Measurements from ENCODE around the gene HEPHL1. TPM values are rescaled to one million over a fixed set of nuclear protein-coding genes. Genes with fewer than 3 reads are reported as not detected.

HEPHL1 gene
- total and polyA plus RNA-seq, 2 donors (not counting 1 experiment from before 2014, with no cell fraction given) = not detected

DNA sequence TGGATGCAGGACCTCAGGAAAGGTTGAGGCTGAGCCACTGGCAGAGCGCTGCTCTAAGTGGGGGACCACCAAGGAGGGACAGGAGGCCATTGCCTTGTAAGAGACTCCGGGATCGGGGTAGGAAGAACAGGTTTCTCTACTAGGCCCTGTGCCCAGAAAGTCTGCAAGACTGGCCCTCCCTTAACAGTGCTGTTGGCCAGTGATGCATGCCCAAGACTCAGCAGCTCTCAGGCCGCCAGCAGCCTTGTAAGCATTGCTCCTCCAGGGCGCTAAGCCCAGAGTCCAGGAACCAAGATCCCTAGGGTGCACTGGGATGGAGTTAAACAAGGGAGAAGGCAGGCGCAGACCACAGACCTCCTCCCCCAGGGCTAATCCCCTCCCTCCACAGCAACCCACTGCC, 68.2 kb downstream of the HEPHL1 start:
- no peaks in the 10 kb centered on the region for H3K36me3 ChIP-seq (replicated peaks in 1 of 2; ENCODE audit: control extremely low read depth in 1 of 2, control insufficient read depth in 1 of 2, extremely low read depth in 1 of 2, insufficient read depth in 2 of 2, low read length in 1 of 2)
- no peaks in the 10 kb centered on the region for H3K79me2 ChIP-seq (ENCODE audit: control insufficient read depth, insufficient read depth, low read length)
- H3K27ac ChIP-seq (ENCODE audit: low read length in 2 of 2) = no peak overlapping the region
- TF ChIP-seq EZH2 (IDR thresholded peaks at IDR 0.05; ENCODE audit: borderline replicate concordance, insufficient read depth, low read depth, low read length, poor library complexity, severe bottlenecking) = no peak
- TF ChIP-seq, protein P1, sequence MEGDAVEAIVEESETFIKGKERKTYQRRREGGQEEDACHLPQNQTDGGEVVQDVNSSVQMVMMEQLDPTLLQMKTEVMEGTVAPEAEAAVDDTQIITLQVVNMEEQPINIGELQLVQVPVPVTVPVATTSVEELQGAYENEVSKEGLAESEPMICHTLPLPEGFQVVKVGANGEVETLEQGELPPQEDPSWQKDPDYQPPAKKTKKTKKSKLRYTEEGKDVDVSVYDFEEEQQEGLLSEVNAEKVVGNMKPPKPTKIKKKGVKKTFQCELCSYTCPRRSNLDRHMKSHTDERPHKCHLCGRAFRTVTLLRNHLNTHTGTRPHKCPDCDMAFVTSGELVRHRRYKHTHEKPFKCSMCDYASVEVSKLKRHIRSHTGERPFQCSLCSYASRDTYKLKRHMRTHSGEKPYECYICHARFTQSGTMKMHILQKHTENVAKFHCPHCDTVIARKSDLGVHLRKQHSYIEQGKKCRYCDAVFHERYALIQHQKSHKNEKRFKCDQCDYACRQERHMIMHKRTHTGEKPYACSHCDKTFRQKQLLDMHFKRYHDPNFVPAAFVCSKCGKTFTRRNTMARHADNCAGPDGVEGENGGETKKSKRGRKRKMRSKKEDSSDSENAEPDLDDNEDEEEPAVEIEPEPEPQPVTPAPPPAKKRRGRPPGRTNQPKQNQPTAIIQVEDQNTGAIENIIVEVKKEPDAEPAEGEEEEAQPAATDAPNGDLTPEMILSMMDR (IDR thresholded peaks at IDR 0.05) = no peak
- no peak overlapping the region for H3K27ac Mint-ChIP-seq
- no peak overlapping the region for H2AFZ ChIP-seq (ENCODE audit: insufficient read depth, low read depth, low read length, poor library complexity, severe bottlenecking)
- peaks cover 2% of the 10 kb centered on the region for H3K9me3 Mint-ChIP-seq (ENCODE audit: insufficient read depth)
- DNase-seq (no peak), ATAC-seq (ENCODE audit: low read depth) (no peak)
- ChIA-PET POLR2A (no interaction called here), CTCF (no interaction called here)
- H3K9me3 ChIP-seq (ENCODE audit: control extremely low read depth in 1 of 3, control insufficient read depth in 2 of 3, insufficient read depth in 1 of 3, low read length in 2 of 3) = peaks cover 0 to 6% (median 0%) of the 10 kb centered on the region in 3 donors
- no peak overlapping the region for H3K4me2 ChIP-seq (replicated peaks; ENCODE audit: low read depth, low read length, poor library complexity, severe bottlenecking)
- peaks cover 7% of the 10 kb centered on the region for H3K27me3 Mint-ChIP-seq
- H4K20me1 ChIP-seq (ENCODE audit: control insufficient read depth, insufficient read depth, low read length, poor library complexity, severe bottlenecking) = no peaks in the 10 kb centered on the region
- H3K27me3 ChIP-seq (replicated peaks in 1 of 4; ENCODE audit: control extremely low read depth in 1 of 4, control insufficient read depth in 3 of 4, insufficient read depth in 4 of 4, low read length in 3 of 4) = no peaks in the 10 kb centered on the region
- no peaks in the 10 kb centered on the region for H3K4me1 ChIP-seq (ENCODE audit: control insufficient read depth in 2 of 2, insufficient read depth in 2 of 2, low read length in 2 of 2)
- no peak overlapping the region for H3K4me3 Mint-ChIP-seq
- intact Hi-C loops (cut with micrococcal nuclease) = no loop called here
- no peak overlapping the region for H3K9ac ChIP-seq (ENCODE audit: low read length)
- no peaks in the 10 kb centered on the region for H3K4me1 Mint-ChIP-seq
- 96% methylated on average over 4 of the region's 6 CpGs for WGBS (ENCODE audit: insufficient coverage)
- no peak overlapping the region for H3K4me3 ChIP-seq (ENCODE audit: control extremely low read depth in 1 of 5, extremely low read depth in 1 of 5, insufficient read depth in 1 of 5, low read depth in 2 of 5, low read length in 4 of 5)

DNA sequence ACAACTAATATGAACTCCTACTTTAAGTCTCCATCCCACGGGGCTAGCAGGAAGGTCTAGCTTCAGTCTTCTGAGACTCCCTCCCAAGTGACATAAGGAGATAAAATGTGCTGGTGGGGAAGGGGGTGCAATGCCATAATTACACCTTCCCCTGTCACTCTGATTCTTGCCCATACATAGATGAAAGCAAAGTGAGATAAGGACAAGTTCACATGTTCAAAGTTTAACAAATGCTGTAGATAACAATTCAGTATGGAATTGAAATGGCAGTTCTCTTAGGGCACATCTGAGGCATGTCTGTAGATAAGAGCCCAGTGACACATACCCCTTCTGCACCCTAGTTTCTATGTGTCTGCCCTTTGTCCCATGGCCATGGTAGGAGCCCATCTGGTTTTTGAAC, 69.2 kb downstream of the HEPHL1 start:
- Histone ChIP-seq H3K79me2 (ENCODE audit: control insufficient read depth, insufficient read depth, low read length) (no peaks in the 10 kb centered on the region), H3K9me3 (ENCODE audit: control extremely low read depth in 1 of 3, control insufficient read depth in 2 of 3, insufficient read depth in 1 of 3, low read length in 2 of 3) (peaks cover 0 to 6% (median 0%) of the 10 kb centered on the region in 3 donors), H2AFZ (ENCODE audit: insufficient read depth, low read depth, low read length, poor library complexity, severe bottlenecking) (no peak overlapping the region), H3K27me3 (replicated peaks in 1 of 4; ENCODE audit: control extremely low read depth in 1 of 4, control insufficient read depth in 3 of 4, insufficient read depth in 4 of 4, low read length in 3 of 4) (no peaks in the 10 kb centered on the region), H3K4me1 (ENCODE audit: control insufficient read depth in 2 of 2, insufficient read depth in 2 of 2, low read length in 2 of 2) (no peaks in the 10 kb centered on the region), H3K4me2 (replicated peaks; ENCODE audit: low read depth, low read length, poor library complexity, severe bottlenecking) (no peak overlapping the region), H3K27ac (ENCODE audit: low read length in 2 of 2) (no peak overlapping the region), H3K36me3 (replicated peaks in 1 of 2; ENCODE audit: control extremely low read depth in 1 of 2, control insufficient read depth in 1 of 2, extremely low read depth in 1 of 2, insufficient read depth in 2 of 2, low read length in 1 of 2) (no peaks in the 10 kb centered on the region), H3K9ac (ENCODE audit: low read length) (no peak overlapping the region), H3K4me3 (ENCODE audit: control extremely low read depth in 1 of 5, extremely low read depth in 1 of 5, insufficient read depth in 1 of 5, low read depth in 2 of 5, low read length in 4 of 5) (no peak overlapping the region), H4K20me1 (ENCODE audit: control insufficient read depth, insufficient read depth, low read length, poor library complexity, severe bottlenecking) (no peaks in the 10 kb centered on the region)
- Mint-ChIP-seq H3K27me3 (peaks cover 7% of the 10 kb centered on the region), H3K4me1 (no peaks in the 10 kb centered on the region), H3K27ac (no peak overlapping the region), H3K9me3 (ENCODE audit: insufficient read depth) (peaks cover 2% of the 10 kb centered on the region), H3K4me3 (no peak overlapping the region)
- CTCF ChIA-PET = no interaction called here
- WGBS (ENCODE audit: insufficient coverage) = no CpG with 5 or more reads among the region's 1 CpG
- intact Hi-C loops (cut with micrococcal nuclease) = no loop called here
- POLR2A ChIA-PET = no interaction called here
- no peak for TF ChIP-seq EZH2 (IDR thresholded peaks at IDR 0.05; ENCODE audit: borderline replicate concordance, insufficient read depth, low read depth, low read length, poor library complexity, severe bottlenecking)
- TF ChIP-seq, protein P1 (IDR thresholded peaks at IDR 0.05) = no peak
- ATAC-seq (ENCODE audit: low read depth) (no peak), DNase-seq (no peak)

All from B cell (primary cell).